OCI-LY7 (cell line): ENCODE results near the gene SLC66A2. TPM values are rescaled to one million over a fixed set of nuclear protein-coding genes. Genes with fewer than 3 reads are reported as not detected.
A peak's percentile ranks its signal among the peaks of the same experiment; 100 is the strongest.
"Not testable (repeated sequence)": the region's sequence is repeated elsewhere in the genome, so short reads cannot be mapped to it uniquely, and the experiment has no call there.

Source experiments
- BruUV-seq: library from RNA; stranded (reverse); fragments of 400-500 nt; replicated peaks from 2 replicates; lab custom pipeline; 2021; lab: Mats Ljungman, UMichigan
- CTCF ChIA-PET: fragments of 300-600 bp; sonication (Branson Sonifier 250); formaldehyde crosslinking; loops from one replicate; lab custom pipeline; 2022; ENCODE audit warnings: antibody characterized with exemption; ENCODE audit not compliant: unreplicated experiment; lab: Charles Lee
- POLR2A ChIA-PET: fragments of 300-600 bp; sonication (Branson Sonifier 250); formaldehyde crosslinking; loops from one replicate; lab custom pipeline; 2022; ENCODE audit warnings: antibody characterized with exemption; lab: Charles Lee
- DNase-seq: peaks from one replicate; pipeline ENCODE4 v3.0.0-alpha.2; 2015; ENCODE audit warnings: low spot score
- H2AFZ ChIP-seq: fragments of 200-600 bp; sonication (generic), shearing (Covaris generic); 2 replicates; pipeline ENCODE4 v1.6.1; 2014; ENCODE audit warnings: mild to moderate bottlenecking, antibody characterized with exemption, low read length, moderate library complexity
- H3K27ac ChIP-seq: fragments of 200-600 bp; sonication (generic); 2 replicates; pipeline ENCODE4 v1.5.1; 2014; ENCODE audit warnings: mixed run types, low read depth, mild to moderate bottlenecking, moderate library complexity, low read length, inconsistent platforms; ENCODE audit not compliant: poor library complexity, severe bottlenecking
- H3K36me3 ChIP-seq: fragments of 200-600 bp; sonication (generic); 2 replicates; pipeline ENCODE4 v1.6.1; 2014; ENCODE audit warnings: mild to moderate bottlenecking, antibody characterized with exemption, low read length, moderate library complexity, mixed read lengths; ENCODE audit not compliant: insufficient read depth
- H3K4me1 ChIP-seq: fragments of 200-600 bp; sonication (generic); 2 replicates; pipeline ENCODE4 v1.5.1; 2014; ENCODE audit warnings: mild to moderate bottlenecking, low read length; ENCODE audit not compliant: insufficient read depth, poor library complexity, severe bottlenecking
- H3K4me2 ChIP-seq: fragments of 200-600 bp; sonication (generic); 2 replicates; pipeline ENCODE4 v1.6.1; 2014; ENCODE audit warnings: mild to moderate bottlenecking, low read length
- H3K4me3 ChIP-seq: fragments of 200-600 bp; sonication (generic); 2 replicates; pipeline ENCODE4 v1.5.1; 2014; ENCODE audit warnings: mild to moderate bottlenecking, low read depth, low read length; ENCODE audit not compliant: poor library complexity, severe bottlenecking
- H3K79me2 ChIP-seq: fragments of 200-600 bp; sonication (generic); 2 replicates; pipeline ENCODE4 v1.6.1; 2016; ENCODE audit warnings: low read depth, mild to moderate bottlenecking, low read length, moderate library complexity, mixed read lengths; ENCODE audit not compliant: insufficient read depth
- H3K9me2 ChIP-seq: fragments of 200-600 bp; sonication (generic); 2 replicates; pipeline ENCODE4 v1.6.1; 2016; ENCODE audit warnings: mild to moderate bottlenecking, low read length, mixed read lengths; ENCODE audit not compliant: insufficient read depth
- H3K9me3 ChIP-seq: fragments of 200-600 bp; sonication (generic); 2 replicates; pipeline ENCODE4 v1.6.1; 2014; ENCODE audit warnings: mild to moderate bottlenecking, mixed run types, low read length, mixed read lengths
- H4K20me1 ChIP-seq: fragments of 200-600 bp; sonication (generic); 2 replicates; pipeline ENCODE4 v1.6.1; 2014; ENCODE audit warnings: mild to moderate bottlenecking, antibody characterized with exemption, low read length, moderate library complexity, mixed read lengths; ENCODE audit not compliant: insufficient read depth
- EZH2phosphoT487 ChIP-seq: fragments of 200-600 bp; sonication (generic); IDR thresholded peaks from 2 replicates; pipeline ENCODE4 v1.6.1; 2018; ENCODE audit warnings: low read depth, borderline replicate concordance, mild to moderate bottlenecking, mixed run types, antibody characterized with exemption, low read length, moderate library complexity, mixed read lengths
- intact Hi-C: fragments of 100-400 bp; cut with micrococcal nuclease; formaldehyde crosslinking; loops from one replicate; pipeline ENCODE4 v1.10.0; 2022; ENCODE audit not compliant: unreplicated experiment
- total RNA-seq, 2 experiments: library from RNA; depleted of rRNA in 1 of 2; stranded (reverse); fragments of >200 nt in 1 of 2; shearing (Covaris generic) in 1 of 2; gene quantifications; 2 replicates each; pipeline ENCODE4 v1.2.3, GENCODE V29; 2014 to 2022
- TF ChIP-seq, protein P1 (sequence below): fragments of 200-600 bp; sonication (generic); conservative IDR thresholded peaks from 2 replicates; pipeline ENCODE4 v1.5.1; 2014; ENCODE audit warnings: mild to moderate bottlenecking, antibody characterized with exemption, low read length, moderate library complexity, mixed read lengths

SLC66A2 gene
- total RNA-seq, 2 experiments from 2014 or later = 14.5 to 17.9 TPM

DNA sequence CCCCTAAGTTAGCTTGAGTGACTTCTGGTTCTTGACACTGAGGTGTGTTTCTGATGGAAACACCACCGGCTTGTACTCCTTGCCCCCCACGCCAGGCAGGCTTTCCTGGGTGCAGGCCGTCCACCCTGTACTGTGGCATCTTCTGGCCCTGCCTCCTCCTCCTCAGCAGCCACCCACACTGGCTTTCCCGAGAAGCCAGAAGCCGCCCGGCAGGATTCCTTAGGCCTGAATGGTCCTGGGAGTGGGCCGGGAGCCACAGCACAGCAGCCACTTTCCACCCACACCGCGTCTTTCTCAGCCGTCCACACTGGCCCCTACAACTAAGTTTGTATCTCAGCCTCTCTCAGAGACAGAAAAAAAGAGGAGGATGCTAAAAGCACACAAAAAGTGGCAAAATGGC, 10.9 kb upstream of the SLC66A2 start:
- Histone ChIP-seq H3K9me3 (no peaks in the 10 kb centered on the region), H3K4me1 (peaks cover 30% of the 10 kb centered on the region), H3K4me2 (no peak overlapping the region), H4K20me1 (no peaks in the 10 kb centered on the region), H3K27ac (no peak overlapping the region), H3K36me3 (no peaks in the 10 kb centered on the region), H3K4me3 (no peak overlapping the region), H2AFZ (no peak overlapping the region), H3K9me2 (no peaks in the 10 kb centered on the region), H3K79me2 (no peaks in the 10 kb centered on the region)
- TF ChIP-seq, protein P1, sequence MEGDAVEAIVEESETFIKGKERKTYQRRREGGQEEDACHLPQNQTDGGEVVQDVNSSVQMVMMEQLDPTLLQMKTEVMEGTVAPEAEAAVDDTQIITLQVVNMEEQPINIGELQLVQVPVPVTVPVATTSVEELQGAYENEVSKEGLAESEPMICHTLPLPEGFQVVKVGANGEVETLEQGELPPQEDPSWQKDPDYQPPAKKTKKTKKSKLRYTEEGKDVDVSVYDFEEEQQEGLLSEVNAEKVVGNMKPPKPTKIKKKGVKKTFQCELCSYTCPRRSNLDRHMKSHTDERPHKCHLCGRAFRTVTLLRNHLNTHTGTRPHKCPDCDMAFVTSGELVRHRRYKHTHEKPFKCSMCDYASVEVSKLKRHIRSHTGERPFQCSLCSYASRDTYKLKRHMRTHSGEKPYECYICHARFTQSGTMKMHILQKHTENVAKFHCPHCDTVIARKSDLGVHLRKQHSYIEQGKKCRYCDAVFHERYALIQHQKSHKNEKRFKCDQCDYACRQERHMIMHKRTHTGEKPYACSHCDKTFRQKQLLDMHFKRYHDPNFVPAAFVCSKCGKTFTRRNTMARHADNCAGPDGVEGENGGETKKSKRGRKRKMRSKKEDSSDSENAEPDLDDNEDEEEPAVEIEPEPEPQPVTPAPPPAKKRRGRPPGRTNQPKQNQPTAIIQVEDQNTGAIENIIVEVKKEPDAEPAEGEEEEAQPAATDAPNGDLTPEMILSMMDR = no peak
- TF ChIP-seq EZH2phosphoT487 = no peak
- BruUV-seq = no TSS peak
- intact Hi-C loops = no loop called here
- POLR2A ChIA-PET = no interaction called here
- no peak for DNase-seq
- CTCF ChIA-PET = no interaction called here

DNA sequence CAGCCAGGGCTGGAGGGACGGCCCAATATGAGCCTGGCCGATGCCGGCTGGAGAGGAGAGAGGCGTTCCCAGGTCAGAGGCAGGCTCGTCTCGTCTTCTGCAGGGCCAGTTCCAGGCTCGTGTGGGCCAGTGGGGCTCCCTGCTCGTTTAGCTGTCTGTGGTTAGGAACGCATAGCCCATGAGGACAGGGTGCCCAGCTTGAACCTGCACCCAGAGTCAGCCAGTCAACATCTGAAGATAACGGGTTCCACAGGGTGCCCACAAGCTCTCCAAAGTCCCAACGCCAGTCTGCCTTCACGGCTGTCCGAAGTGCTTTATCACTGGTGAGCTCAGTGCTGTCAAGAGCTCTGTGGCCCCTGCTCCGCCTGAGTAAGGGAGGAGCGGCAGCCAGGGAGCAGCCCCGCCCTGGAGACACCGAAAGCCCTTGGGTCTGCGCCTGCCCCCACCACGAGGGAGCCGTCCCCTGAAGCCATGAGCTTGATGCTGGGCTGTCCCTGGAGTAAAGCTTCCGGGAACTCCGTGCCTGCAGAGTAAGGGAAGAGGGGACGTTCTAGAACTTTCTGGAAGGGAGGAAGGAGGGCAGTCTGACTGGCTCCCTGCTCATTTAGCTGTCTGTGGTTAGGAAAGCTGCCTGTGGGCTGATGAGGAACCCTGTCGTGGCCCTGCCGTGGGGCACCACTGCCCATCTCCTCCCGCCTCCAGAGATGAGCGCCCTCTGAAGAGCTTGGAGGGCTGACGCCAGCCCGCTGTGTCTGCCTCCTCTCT, 10.3 kb upstream of the SLC66A2 start:
- H3K4me2 ChIP-seq = no peak overlapping the region
- CTCF ChIA-PET = no interaction called here
- peaks cover 30% of the 10 kb centered on the region for H3K4me1 ChIP-seq
- DNase-seq = no peak
- H4K20me1 ChIP-seq = no peaks in the 10 kb centered on the region
- no peak overlapping the region for H2AFZ ChIP-seq
- BruUV-seq = no TSS peak
- POLR2A ChIA-PET = no interaction called here
- H3K27ac ChIP-seq = no peak overlapping the region
- TF ChIP-seq, protein P1 = no peak
- no peak for TF ChIP-seq EZH2phosphoT487
- no peaks in the 10 kb centered on the region for H3K9me3 ChIP-seq
- H3K9me2 ChIP-seq = no peaks in the 10 kb centered on the region
- H3K36me3 ChIP-seq = no peaks in the 10 kb centered on the region
- no peak overlapping the region for H3K4me3 ChIP-seq
- no peaks in the 10 kb centered on the region for H3K79me2 ChIP-seq
- intact Hi-C loops = no loop called here

DNA sequence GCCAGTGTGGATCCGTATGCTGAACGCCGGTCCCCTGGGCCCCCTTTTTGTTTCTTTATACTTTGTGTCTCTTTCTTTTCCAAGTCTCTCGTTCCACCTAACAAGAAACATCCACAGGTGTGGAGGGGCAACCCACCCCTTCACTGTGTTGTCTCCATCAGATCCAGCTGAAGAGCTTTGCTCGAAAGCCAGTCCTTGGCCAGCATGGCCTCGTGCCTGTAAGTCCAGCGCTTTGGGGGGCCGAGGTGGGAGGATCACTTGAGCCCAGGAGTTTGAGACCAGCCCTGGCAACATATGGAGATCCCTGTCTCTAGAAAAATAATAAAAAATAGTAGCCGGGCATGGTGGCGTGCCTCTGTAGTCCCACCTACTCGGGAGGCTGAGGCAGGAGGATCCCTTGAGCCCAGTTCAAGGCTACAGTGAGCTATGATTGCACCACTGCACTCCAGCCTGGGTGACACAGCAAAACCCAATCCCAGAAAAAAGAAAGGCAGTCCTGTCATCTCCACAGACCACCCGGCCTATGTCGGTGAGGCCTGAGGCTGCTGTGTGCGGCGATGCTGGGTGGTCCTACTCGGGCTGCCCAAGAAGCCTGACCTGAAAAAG, 9.6 kb upstream of the SLC66A2 start:
- H3K9me3 ChIP-seq = no peaks in the 10 kb centered on the region
- H3K36me3 ChIP-seq = no peaks in the 10 kb centered on the region
- TF ChIP-seq EZH2phosphoT487 = no peak
- TF ChIP-seq, protein P1 = no peak
- ChIA-PET CTCF (no interaction called here), POLR2A (no interaction called here)
- H3K4me2 ChIP-seq = peak overlapping the region; percentile 58; the same call in 1 of the 2 replicates
- no peak overlapping the region for H3K4me3 ChIP-seq
- BruUV-seq = no TSS peak
- H2AFZ ChIP-seq = no peak overlapping the region
- no peak overlapping the region for H3K27ac ChIP-seq
- no peak for DNase-seq
- intact Hi-C loops = no loop called here
- no peaks in the 10 kb centered on the region for H3K79me2 ChIP-seq
- H3K4me1 ChIP-seq = peaks cover 33% of the 10 kb centered on the region
- no peaks in the 10 kb centered on the region for H3K9me2 ChIP-seq
- H4K20me1 ChIP-seq = no peaks in the 10 kb centered on the region

DNA sequence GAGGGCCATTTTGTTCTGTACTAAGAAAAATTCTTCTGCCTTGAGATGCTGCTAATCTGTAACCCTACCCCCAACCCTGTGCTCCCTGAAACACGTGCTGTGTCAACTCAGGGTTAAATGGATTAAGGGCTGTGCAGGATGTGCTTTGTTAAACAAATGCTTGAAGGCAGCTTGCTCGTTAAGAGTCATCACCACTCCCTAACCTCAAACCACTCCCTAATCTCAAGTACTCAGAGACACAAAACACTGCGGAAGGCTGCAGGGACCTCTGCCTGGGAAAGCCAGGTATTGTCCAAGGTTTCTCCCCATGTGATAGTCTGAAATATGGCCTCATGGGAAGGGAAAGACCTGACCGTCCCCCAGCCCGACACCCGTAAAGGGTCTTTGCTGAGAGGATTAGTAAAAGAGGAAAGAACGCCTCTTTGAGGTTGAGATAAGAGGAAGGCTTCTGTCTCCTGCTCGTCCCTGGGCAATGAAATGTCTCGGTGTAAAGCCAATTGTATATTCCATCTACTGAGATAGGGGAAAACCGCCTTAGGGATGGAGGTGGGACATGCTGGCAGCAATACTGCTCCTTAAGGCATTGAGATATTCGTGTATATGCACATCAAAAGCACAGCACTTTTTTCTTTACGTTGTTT, 8.8 kb upstream of the SLC66A2 start:
- H3K79me2 ChIP-seq, intact Hi-C loops, H3K36me3 ChIP-seq, H2AFZ ChIP-seq, H4K20me1 ChIP-seq, H3K9me3 ChIP-seq, CTCF ChIA-PET, H3K9me2 ChIP-seq, BruUV-seq, POLR2A ChIA-PET: not testable (repeated sequence)
- peak overlapping the region; percentile 58 for H3K4me2 ChIP-seq
- H3K4me1 ChIP-seq = peaks cover 29% of the 10 kb centered on the region
- peak; percentile 14 for DNase-seq
- peak overlapping the region; percentile 11 for H3K27ac ChIP-seq
- H3K4me3 ChIP-seq = peak overlapping the region; percentile 34
